ENCODE results near the gene YWHAH.

DNA sequence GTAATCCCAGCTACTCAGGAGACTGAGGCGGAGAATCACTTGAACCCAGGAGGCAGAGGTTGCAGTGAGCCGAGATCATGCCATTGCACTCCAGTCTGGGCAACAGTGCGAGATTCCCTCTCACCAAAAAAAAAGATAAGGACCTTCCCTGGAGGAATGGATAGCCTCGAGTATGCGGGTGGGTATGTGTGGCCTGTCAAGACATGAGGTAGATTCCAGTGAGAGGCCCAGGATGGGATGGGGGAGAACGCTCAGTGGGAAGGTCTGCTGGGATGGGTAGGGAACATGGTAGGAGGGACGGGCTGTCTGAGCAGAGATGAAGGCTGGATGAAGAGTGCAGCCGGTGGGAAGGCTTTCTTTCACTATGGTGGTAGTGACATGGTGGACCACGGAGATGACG is 39.0 kb upstream of the YWHAH start:
- no peak for TF ChIP-seq CTCF (IDR thresholded peaks at IDR 0.05)
- no peak for TF ChIP-seq POLR2A (IDR thresholded peaks at IDR 0.05)

All from Peyer's patch (tissue), 4 donors.